ENCODE data around the gene ADAP1.

Gene ADAP1

DNA sequence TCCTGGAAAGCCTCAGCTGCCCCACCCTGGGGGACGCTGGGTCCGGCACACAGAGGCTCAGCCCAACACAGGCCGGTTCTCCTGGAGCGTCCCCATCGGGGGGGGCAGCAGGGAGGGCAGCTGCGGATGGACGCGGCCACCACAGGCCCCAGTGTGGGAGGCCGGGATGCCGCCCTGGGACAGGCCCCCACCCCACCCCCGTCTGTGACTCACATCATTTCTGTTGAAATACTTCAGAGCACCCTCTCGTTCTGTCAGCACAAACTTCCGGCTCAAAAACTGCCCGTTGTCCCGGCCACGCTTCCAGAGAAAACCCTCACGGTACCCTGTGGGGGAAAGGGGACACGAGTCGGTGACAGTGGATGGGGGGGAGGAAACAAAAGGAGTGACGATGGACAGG lies 49.6 kb downstream of the ADAP1 start:
- DNase-seq (ENCODE audit: low read depth in 1 of 2, low spot score in 1 of 2) = no peak
- no peaks in the 10 kb centered on the region for H3K27me3 ChIP-seq (ENCODE audit: insufficient read depth, poor library complexity, severe bottlenecking)
- TF ChIP-seq GABPA (IDR thresholded peaks at IDR 0.05; ENCODE audit: low read depth) (no peak), SPI1 (IDR thresholded peaks at IDR 0.05; ENCODE audit: borderline replicate concordance, low read depth) (no peak)
- TF ChIP-seq, protein P1, sequence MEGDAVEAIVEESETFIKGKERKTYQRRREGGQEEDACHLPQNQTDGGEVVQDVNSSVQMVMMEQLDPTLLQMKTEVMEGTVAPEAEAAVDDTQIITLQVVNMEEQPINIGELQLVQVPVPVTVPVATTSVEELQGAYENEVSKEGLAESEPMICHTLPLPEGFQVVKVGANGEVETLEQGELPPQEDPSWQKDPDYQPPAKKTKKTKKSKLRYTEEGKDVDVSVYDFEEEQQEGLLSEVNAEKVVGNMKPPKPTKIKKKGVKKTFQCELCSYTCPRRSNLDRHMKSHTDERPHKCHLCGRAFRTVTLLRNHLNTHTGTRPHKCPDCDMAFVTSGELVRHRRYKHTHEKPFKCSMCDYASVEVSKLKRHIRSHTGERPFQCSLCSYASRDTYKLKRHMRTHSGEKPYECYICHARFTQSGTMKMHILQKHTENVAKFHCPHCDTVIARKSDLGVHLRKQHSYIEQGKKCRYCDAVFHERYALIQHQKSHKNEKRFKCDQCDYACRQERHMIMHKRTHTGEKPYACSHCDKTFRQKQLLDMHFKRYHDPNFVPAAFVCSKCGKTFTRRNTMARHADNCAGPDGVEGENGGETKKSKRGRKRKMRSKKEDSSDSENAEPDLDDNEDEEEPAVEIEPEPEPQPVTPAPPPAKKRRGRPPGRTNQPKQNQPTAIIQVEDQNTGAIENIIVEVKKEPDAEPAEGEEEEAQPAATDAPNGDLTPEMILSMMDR (IDR thresholded peaks at IDR 0.05; ENCODE audit: insufficient read depth, low read length) = no peak
- no peak overlapping the region for H3K27ac ChIP-seq (replicated peaks)
- no peak overlapping the region for H3K4me3 ChIP-seq (replicated peaks; ENCODE audit: insufficient read depth, low read length)

- TF ChIP-seq GABPA (IDR thresholded peaks at IDR 0.05; ENCODE audit: low read depth) = no peak
- no peak for DNase-seq (ENCODE audit: low read depth in 1 of 2, low spot score in 1 of 2)
- no peak overlapping the region for H3K4me3 ChIP-seq (replicated peaks; ENCODE audit: insufficient read depth, low read length)
- no peaks in the 10 kb centered on the region for H3K27me3 ChIP-seq (ENCODE audit: insufficient read depth, poor library complexity, severe bottlenecking)
- H3K27ac ChIP-seq (replicated peaks) = no peak overlapping the region
These were observed 50.3 kb downstream of the ADAP1 start for GRCh38 chr7:903921-904755.

DNA sequence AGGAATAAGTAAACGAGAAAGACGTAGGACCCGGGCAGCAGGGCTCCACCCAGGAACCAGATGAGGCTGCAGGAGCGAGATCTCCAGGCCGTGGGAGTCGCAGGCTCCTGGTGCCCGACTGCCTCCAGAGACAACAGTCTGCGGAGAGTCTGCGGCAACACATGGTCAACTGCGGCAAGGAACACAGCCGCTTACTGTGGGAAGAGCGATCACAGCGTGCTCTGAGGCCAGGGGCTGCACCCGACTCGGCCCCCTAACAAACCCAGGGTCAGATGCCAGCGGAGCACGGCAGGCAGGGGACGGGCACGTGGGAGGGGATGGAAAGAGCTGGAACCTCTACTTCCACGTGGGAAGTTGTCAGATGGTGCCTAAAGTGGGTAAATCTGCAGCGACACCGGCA lies 51.5 kb downstream of the ADAP1 start:
- Histone ChIP-seq H3K27ac (replicated peaks) (no peak overlapping the region), H3K4me3 (replicated peaks; ENCODE audit: insufficient read depth, low read length) (no peak overlapping the region), H3K27me3 (ENCODE audit: insufficient read depth, poor library complexity, severe bottlenecking) (no peaks in the 10 kb centered on the region)
- DNase-seq (ENCODE audit: low read depth in 1 of 2, low spot score in 1 of 2) = no peak
- TF ChIP-seq, protein P2, sequence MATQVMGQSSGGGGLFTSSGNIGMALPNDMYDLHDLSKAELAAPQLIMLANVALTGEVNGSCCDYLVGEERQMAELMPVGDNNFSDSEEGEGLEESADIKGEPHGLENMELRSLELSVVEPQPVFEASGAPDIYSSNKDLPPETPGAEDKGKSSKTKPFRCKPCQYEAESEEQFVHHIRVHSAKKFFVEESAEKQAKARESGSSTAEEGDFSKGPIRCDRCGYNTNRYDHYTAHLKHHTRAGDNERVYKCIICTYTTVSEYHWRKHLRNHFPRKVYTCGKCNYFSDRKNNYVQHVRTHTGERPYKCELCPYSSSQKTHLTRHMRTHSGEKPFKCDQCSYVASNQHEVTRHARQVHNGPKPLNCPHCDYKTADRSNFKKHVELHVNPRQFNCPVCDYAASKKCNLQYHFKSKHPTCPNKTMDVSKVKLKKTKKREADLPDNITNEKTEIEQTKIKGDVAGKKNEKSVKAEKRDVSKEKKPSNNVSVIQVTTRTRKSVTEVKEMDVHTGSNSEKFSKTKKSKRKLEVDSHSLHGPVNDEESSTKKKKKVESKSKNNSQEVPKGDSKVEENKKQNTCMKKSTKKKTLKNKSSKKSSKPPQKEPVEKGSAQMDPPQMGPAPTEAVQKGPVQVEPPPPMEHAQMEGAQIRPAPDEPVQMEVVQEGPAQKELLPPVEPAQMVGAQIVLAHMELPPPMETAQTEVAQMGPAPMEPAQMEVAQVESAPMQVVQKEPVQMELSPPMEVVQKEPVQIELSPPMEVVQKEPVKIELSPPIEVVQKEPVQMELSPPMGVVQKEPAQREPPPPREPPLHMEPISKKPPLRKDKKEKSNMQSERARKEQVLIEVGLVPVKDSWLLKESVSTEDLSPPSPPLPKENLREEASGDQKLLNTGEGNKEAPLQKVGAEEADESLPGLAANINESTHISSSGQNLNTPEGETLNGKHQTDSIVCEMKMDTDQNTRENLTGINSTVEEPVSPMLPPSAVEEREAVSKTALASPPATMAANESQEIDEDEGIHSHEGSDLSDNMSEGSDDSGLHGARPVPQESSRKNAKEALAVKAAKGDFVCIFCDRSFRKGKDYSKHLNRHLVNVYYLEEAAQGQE (IDR thresholded peaks at IDR 0.05; ENCODE audit: insufficient replicate concordance, low read depth) = no peak
- TF ChIP-seq POLR2AphosphoS5 (IDR thresholded peaks at IDR 0.05; ENCODE audit: low read depth) = no peak
- TF ChIP-seq SPI1 (IDR thresholded peaks at IDR 0.05; ENCODE audit: borderline replicate concordance, low read depth) = no peak
- no peak for TF ChIP-seq GABPA (IDR thresholded peaks at IDR 0.05; ENCODE audit: low read depth)
- TF ChIP-seq, protein P1 (IDR thresholded peaks at IDR 0.05; ENCODE audit: insufficient read depth, low read length) = no peak

- Histone ChIP-seq H3K27ac (replicated peaks) (no peak overlapping the region), H3K4me3 (replicated peaks; ENCODE audit: insufficient read depth, low read length) (no peak overlapping the region), H3K27me3 (ENCODE audit: insufficient read depth, poor library complexity, severe bottlenecking) (no peaks in the 10 kb centered on the region)
- TF ChIP-seq SPI1 (IDR thresholded peaks at IDR 0.05; ENCODE audit: borderline replicate concordance, low read depth) (no peak), GABPA (IDR thresholded peaks at IDR 0.05; ENCODE audit: low read depth) (no peak), POLR2AphosphoS5 (IDR thresholded peaks at IDR 0.05; ENCODE audit: low read depth) (no peak)
- TF ChIP-seq, protein P2 (IDR thresholded peaks at IDR 0.05; ENCODE audit: insufficient replicate concordance, low read depth) = no peak
- TF ChIP-seq, protein P1 (IDR thresholded peaks at IDR 0.05; ENCODE audit: insufficient read depth, low read length) = no peak
- DNase-seq (ENCODE audit: low read depth in 1 of 2, low spot score in 1 of 2) = peak in 1 of 2 experiments; percentile 70
These were observed 52.9 kb downstream of the ADAP1 start for GRCh38 chr7:901388-902154.
